Measurements from ENCODE around the gene LAMP1. TPM values are rescaled to one million over a fixed set of nuclear protein-coding genes. Genes with fewer than 3 reads are reported as not detected.

The LAMP1 gene
- total RNA-seq, 1 donor from 2014 or later: 192 TPM

DNA sequence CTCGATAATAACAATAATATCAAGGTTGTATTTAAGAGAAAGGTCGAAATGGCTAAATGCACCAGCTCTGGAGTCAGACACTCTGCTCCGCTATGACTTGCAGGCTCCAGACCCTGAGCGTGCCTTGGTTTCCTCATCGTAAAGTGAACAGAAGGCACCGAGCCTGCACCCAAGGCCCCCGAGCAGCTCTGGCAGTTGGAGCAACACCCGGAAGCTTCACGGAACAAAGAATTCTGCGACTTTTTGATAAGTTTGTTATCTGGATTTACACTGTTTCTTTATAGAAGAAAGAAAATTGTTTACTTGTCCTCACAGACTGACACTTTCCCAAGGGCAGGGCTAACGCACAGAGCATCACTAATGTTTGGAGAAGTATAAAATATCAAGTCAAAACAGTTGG lies 62.5 kb downstream of the LAMP1 start:
- H3K4me3 ChIP-seq (ENCODE audit: low read depth, low read length): no peak overlapping the region
- DNase-seq (ENCODE audit: low read depth): no peak
- TF ChIP-seq, protein P1, sequence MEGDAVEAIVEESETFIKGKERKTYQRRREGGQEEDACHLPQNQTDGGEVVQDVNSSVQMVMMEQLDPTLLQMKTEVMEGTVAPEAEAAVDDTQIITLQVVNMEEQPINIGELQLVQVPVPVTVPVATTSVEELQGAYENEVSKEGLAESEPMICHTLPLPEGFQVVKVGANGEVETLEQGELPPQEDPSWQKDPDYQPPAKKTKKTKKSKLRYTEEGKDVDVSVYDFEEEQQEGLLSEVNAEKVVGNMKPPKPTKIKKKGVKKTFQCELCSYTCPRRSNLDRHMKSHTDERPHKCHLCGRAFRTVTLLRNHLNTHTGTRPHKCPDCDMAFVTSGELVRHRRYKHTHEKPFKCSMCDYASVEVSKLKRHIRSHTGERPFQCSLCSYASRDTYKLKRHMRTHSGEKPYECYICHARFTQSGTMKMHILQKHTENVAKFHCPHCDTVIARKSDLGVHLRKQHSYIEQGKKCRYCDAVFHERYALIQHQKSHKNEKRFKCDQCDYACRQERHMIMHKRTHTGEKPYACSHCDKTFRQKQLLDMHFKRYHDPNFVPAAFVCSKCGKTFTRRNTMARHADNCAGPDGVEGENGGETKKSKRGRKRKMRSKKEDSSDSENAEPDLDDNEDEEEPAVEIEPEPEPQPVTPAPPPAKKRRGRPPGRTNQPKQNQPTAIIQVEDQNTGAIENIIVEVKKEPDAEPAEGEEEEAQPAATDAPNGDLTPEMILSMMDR (conservative IDR thresholded peaks at IDR 0.05; ENCODE audit: low read depth, low read length): no peak

DNA sequence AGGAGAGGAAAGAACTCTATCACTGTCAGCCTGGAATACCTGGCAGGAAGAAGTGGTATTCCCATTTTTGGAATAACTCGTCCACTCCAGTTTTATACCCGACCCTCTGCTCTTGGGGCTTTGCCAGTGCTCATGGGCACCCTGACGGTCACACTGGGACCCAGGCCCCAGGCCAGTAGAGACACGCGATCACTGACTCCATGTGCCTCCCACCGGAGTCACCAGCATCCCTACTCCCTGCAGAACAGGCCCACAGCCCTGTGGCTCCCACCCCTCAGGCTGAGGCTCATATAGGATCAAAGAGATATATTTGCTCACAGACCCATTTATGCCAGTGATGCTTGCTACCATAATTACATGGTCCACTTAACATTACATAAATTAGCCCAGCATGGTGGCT lies 63.4 kb downstream of the LAMP1 start:
- TF ChIP-seq, protein P1 (conservative IDR thresholded peaks at IDR 0.05; ENCODE audit: low read depth, low read length): no peak
- no peak for DNase-seq (ENCODE audit: low read depth)
- H3K4me3 ChIP-seq (ENCODE audit: low read depth, low read length): no peak overlapping the region

DNA sequence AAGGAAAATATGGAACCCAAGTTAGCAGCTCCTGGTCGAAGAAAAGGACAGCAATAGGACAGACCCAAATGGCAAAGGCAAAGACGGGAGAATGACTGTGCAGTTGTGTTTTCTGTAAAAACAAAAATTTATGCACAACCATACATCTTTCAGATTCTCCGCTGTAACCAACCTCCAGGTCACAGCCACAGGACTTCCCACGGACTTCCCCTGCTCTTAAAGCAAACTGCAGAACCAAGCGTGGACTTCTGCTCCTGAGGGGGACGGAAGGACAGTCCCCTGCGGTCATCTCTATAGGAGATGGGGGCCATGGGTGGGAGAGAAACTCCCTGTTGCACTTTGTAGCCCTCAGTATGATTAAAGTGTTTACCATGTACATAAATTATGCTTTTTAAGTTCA lies 64.4 kb downstream of the LAMP1 start:
- no peak overlapping the region for H3K4me3 ChIP-seq (ENCODE audit: low read depth, low read length)
- no peak for DNase-seq (ENCODE audit: low read depth)
- TF ChIP-seq, protein P1 (conservative IDR thresholded peaks at IDR 0.05; ENCODE audit: low read depth, low read length): no peak

DNA sequence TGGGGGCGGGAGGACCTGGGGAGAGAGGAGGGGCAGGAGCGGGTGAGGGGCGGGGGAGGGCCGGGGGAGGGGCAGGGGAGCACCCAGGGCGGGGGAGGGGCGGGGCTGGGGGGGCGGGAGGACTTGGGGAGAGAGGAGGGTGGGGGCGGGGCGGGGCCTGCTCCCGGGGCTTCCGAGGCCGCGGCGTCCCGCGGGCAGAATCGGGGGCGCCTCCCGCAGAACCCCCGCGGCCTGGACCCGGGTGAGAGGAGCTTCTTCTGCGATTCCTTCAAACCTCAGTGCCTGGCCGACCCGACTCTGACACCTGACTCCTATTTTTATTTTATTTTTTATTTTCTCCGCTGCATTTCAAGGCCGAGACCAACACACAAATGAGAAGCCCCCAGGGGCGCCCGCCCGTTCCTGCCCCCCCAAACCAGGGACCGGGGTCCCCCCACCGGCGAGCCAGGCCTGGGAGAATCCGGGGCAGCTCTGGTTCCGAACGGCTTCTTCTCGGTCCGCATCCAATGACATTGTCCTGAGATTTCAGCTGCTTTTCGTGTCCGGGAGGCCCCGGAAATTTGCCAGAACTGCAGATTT lies 67.4 kb downstream of the LAMP1 start:
- TF ChIP-seq, protein P1 (conservative IDR thresholded peaks at IDR 0.05; ENCODE audit: low read depth, low read length): no peak
- peak overlapping the region; percentile 25 for H3K4me3 ChIP-seq (ENCODE audit: low read depth, low read length)
- DNase-seq (ENCODE audit: low read depth): no peak

DNA sequence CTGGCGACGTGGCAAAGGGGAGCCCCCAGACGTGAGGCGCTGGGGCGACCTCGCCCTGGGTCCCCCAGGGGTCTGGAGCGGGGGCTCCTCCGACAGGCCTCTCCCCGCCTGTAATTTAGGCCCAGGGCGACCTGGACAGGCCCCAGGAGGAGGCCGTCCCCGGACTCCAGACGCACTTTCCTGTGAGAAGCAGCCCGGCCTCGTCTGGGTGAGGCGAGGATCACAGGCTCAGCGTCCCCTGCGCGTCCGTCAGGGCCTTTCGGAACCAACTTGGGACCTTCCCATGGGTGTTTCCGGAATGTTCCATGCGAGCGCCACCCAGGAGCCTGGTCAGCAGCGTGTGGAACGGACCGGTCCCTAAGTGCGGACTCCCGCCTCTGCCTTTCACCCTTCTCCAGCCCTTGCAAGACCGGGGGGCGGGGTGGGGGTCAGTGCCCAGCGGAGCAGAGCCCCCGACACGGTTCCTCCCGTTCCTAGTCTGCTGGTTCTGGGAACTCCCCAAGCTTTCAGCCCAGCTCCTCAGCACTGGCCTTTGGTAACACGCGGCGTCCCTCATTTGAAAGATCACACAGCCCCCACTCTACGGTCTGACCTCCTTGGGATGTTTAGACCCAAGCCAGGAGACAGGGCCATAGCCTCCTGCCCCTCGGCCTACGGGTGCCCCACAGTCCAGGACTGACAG lies 68.0 kb downstream of the LAMP1 start:
- TF ChIP-seq, protein P1 (conservative IDR thresholded peaks at IDR 0.05; ENCODE audit: low read depth, low read length): no peak
- no peak overlapping the region for H3K4me3 ChIP-seq (ENCODE audit: low read depth, low read length)

DNA sequence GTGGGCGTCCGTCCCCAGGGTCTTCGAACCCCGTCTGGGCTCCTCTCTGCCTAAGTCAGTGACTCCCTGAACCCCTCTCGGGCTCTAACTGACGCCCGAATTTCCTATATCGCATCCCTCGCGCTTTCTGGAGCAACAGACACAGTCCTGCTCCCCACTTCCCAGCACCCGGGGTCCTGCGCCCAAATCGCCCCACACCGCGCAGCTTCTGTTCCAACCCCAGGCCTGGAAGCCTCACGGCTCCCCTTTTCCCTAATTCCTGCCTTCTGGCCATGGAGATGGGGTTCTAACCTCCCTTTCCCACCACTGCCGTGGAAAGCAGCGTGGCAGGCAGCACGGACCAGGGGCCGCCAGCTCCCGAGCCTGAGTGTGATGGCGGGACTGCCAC lies 68.5 kb downstream of the LAMP1 start:
- no peak overlapping the region for H3K4me3 ChIP-seq (ENCODE audit: low read depth, low read length)
- no peak for DNase-seq (ENCODE audit: low read depth)
- TF ChIP-seq, protein P1 (conservative IDR thresholded peaks at IDR 0.05; ENCODE audit: low read depth, low read length): no peak

More for the DNA sequence above, 68.0 kb downstream of the LAMP1 start:
- DNase-seq (ENCODE audit: low read depth): no peak
